Measurements from ENCODE around the gene ADGRF3.

DNA sequence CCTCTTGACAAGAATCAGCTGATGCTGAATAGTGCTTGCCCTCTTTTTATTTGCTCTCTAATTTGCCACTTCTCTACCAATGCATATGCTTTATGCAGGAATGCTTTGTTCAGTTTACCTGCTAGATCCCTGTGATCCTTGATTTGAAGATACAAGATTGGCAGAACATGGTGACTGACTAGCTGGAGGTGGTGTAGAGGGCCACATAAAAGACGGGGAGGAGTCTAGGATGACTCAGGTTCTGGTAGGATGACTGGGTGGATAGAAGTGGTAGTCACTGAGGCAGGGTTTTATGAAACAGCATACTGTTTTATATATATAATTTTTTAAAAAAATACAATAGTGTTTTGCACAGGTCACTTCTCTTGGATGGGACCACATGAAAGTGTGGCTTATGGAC is 6.3 kb upstream of the ADGRF3 start:
- TF ChIP-seq POLR2A (IDR thresholded peaks at IDR 0.05), result no peak
- TF ChIP-seq, protein P1, sequence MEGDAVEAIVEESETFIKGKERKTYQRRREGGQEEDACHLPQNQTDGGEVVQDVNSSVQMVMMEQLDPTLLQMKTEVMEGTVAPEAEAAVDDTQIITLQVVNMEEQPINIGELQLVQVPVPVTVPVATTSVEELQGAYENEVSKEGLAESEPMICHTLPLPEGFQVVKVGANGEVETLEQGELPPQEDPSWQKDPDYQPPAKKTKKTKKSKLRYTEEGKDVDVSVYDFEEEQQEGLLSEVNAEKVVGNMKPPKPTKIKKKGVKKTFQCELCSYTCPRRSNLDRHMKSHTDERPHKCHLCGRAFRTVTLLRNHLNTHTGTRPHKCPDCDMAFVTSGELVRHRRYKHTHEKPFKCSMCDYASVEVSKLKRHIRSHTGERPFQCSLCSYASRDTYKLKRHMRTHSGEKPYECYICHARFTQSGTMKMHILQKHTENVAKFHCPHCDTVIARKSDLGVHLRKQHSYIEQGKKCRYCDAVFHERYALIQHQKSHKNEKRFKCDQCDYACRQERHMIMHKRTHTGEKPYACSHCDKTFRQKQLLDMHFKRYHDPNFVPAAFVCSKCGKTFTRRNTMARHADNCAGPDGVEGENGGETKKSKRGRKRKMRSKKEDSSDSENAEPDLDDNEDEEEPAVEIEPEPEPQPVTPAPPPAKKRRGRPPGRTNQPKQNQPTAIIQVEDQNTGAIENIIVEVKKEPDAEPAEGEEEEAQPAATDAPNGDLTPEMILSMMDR (IDR thresholded peaks at IDR 0.05), result no peak
- no peak for TF ChIP-seq EP300 (IDR thresholded peaks at IDR 0.05)

All from upper lobe of left lung (tissue), 4 donors.